Cerebellar nuclear complex (tissue), 1 donor: ENCODE measurements around the gene UNK.
"Not testable (repeated sequence)": the region's sequence is repeated elsewhere in the genome, so short reads cannot be mapped to it uniquely, and the experiment has no call there.

ENCODE experiments used
- DNase-seq, 2 experiments: peaks; one replicate each; lab custom pipeline; 2025; lab: John Stamatoyannopoulos, UW

Gene UNK

DNA sequence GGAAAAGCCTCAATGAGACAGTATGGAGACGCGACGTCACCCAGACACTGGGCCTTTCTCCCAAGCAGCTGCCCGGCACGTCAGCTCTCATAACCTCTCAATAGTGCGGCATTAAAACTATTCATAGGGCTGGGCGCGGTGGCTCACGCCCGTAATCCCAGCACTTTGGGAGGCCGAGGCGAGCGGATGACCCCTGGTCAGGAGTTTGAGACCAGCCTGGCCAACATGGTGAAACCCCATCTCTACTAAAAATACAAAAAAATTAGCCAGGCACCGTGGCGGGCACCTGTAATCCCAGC lies 67.0 kb downstream of the UNK start:
- DNase-seq = not testable (repeated sequence)

DNA sequence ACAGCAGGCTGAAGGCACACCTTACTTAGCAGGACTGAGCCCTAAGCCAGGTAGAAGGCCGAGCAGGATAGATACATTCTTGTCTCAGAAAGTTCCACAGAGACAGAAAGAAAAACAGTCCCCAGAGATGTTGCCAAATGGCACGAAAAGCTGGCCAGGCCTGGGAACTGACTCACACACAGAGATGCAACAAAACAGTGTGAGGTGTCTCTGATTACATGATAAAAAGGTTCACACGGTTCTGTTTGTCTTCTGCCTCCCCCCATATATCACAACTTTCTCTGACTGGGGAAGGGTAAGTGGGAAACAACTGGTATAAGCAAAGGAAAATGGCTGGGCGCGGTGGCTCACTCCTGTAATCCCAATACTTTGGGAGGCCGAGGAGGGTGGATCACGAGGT lies 68.8 kb downstream of the UNK start:
- no peak for DNase-seq

DNA sequence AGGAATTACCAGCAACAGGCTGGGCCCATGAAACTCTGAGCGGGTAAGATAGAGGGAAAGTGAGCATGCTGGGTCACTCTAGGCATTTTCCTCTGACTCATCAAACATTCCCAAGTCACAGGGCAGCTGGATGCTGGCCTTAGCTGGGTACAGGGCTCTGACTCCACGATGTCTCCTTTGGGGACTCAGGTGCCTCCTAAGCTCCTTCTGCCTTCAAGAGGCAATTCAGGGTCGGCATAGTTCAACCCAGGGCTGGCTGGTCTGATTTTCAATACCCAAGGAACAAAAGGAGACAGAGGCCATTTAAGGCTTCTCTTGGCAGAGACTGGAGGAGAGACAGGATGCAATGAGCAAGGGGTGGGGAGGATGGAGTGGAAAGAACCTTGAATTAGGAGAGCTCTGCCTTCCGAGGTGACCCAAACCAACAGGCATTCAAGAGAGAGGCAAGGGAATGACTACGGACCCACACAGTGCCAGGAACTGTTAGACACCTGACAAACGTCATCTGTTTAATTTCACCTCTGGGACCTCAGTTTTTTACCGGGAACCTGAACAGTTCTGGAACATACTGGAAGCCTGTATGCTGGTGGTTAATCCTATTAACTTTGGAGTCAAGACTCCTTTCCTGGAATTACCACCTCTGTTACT lies 69.6 kb downstream of the UNK start:
- no peak for DNase-seq

DNA sequence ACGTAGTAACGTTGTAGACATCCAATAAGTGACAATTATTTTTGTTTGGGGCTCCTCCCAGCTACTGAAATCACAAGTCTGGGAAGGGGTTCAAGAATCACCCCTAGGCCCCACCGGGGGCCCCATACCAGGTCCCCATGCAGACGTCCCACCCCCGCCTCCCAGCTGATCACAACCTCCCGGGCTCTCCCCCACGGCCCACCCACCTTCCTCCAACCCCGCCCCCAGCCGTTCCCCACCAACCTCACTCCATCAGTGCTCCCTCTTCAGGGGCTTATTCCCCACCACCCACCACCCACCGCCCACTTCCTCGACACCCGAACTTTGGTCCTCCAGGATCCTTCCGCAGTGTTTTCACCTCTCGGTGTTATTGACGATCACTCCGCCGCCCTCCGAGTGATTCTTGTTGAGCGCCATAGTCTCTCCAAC lies 70.3 kb downstream of the UNK start:
- DNase-seq = no peak

DNA sequence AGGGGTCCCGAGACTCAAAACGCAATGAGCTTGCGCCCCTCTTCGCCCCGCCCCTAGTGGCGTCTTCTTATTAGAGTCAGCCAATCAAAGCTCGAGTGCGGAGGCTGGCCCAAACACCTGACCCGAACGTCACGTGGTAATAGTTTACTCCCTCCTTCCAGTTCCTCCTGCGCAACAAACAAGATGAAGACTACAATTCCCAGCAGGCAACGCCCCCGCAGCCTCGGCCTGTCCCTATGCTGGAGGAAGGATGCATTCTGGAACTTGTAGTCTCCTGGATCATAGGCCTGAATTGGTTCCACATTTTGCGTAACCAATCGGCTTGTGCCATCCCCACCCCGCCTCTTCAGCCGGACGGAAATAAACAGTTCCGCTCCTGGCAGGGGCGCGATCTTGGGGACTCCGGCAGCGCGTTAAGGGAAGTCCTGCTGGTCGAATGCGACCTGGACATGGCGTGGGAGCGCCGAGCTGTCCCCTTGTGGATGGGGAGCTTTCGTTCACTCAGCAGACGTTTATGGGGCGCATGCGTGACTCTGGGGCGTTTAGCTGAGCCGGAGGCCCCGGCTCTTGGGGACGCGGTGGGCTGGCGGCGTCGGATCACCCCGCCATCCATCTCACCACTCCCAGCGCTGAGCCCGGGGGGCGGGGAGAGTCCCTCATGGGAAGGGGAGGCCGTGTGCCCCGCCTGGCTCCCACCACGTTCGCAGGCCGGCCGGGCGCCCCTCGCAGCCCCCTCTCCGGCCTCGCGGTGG lies 70.9 kb downstream of the UNK start, which contains the start of gene WBP2:
TSS of gene WBP2 (minus strand) at position 26 of the 752 bp plus-strand sequence. CDS start 38 bp downstream, outside the sequence.
- DNase-seq = peak; percentile 99 to 100

DNA sequence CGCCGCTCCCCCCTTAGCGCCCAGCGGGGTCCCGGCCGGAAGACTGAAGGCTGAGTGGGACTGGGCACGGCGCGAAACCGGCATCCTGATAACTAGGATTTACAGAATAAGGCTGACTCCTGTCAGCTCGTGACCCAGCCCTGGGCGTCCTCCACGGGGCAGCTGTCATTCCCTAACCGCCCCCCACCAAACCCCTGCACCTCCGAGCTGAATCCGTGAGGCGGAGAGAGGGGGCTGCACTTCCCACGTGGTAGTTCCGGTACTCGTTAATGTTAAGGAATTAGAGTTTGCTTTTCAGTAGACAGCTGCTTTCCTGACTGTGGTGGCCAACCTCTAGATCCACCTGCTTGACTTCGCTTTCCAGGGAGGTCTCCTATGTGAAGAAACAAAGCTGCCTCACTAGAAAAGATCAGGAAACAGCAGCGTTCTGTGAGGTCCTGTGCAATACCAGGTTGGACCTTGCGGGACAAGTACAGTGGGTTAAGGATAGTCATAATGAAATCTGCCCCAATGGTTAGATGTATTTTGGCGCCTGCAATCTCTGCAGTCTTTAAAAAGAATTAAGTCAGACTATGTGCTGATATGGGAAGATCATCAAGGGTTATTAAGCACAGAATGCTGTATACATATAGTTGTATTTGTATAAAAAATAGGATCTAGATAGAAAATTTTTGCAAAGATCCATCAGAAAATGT lies 71.6 kb downstream of the UNK start:
- no peak for DNase-seq

DNA sequence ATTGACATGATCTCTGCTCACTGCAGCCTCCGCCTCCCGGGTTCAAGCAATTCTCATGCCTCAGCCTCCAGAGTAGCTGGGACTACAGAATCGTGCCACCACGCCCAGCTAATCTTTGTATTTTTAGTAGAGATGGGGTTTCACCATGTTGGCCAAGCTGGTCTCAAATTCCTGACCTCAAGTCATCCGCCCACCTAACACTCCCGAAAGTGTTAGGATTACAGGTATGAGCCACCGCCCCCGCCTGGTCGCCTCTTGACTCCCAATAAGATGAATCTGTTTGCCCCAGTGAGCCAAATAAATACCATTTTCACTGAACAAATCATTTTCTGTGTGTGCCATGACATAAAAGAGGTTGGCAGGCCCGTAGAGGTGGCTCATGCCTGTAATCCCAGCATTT lies 74.8 kb downstream of the UNK start:
- not testable (repeated sequence) for DNase-seq

DNA sequence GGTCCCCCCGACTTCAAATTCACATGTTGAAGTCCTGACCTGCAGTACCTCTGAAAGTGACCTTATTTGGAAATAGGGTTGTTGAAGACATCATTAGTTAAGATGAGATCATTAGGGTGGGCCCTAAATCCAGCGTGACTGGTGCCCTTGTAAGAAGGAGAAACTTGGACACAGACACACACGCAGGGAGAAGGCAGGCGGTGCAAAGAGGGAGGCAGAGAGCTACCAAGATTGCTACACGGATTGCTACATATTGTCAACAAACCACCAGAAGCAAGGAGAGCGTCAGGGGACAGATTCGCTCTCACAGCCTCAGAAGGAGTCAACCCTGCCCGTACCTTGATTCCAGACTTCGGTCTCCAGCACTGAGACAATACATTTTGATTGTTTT lies 77.3 kb downstream of the UNK start:
- no peak for DNase-seq

DNA sequence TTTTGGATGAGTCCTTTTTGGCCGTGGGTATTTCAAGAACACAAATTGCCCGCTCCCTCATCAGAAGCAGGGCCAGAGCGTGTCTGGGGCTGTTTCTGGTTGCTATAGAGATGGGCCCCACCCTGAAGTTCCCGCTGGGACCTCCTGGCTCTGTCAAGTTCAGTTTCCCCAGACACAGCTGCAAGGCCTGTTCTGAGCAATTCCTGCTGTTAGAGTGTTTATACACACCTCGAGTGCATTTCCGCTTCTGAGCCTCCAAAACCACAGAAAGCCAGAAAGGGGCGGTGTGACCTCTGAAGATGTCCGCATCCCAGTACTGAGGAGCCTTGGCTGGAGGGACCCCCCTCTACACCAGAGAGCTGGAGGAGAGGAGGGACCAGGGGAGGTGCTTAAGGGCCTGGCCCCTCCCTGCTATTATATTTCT lies 79.9 kb downstream of the UNK start:
- no peak for DNase-seq

DNA sequence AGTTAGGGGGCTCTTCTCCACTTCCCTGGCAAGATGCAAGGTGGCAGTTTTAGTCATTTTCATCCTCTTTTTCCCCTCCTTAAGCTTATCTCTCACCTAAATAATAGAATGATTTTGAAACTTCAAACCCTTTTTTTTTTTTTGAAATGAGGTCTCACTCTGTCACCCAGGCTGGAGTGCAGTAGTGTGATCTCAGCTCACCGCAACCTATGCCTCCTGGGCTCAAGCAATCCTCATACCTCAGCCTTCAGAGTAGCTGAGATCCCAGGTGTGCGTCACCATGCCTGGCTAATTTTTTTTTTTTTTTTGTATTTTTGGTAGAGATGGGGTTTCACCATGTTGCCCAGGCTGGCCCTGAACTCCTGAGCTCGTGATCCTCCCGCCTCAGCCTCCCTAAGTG lies 80.3 kb downstream of the UNK start:
- not testable (repeated sequence) for DNase-seq

DNA sequence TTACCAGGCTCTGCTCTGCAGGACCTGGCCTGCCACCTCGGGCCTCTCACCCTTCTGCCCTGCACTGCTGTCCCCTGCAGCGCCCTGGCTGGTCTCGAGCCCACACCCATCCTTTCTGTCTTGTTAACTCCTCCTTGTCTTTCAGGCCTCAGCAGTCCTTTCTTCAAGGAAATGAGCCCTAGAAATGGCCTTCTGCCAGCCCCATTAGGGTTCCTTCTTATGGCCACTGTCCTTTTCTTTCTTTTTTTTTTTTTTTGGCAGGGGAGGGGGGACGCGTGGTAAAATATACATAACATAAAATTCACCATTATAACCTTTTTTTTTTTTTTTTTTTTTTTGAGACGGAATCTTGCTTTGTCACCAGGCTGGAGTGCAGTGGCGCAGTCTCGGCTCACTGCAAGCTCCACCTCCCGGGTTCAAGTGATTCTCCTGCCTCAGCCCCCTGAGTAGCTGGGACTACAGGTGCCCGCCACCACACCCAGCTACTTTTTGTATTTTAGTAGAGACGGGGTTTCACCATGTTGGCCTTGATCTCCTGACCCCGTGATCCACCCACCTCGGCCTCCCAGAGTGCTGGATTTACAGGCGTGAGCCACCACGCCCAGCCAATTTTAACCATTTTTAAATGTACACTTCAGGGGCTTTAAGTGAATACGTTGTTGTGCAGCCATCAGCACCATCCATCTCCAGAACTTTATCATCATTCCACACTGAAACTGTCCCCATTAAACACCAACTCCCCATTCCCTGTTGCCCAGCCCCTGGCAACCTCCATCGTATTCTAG lies 81.0 kb downstream of the UNK start:
- DNase-seq = not testable (repeated sequence)

DNA sequence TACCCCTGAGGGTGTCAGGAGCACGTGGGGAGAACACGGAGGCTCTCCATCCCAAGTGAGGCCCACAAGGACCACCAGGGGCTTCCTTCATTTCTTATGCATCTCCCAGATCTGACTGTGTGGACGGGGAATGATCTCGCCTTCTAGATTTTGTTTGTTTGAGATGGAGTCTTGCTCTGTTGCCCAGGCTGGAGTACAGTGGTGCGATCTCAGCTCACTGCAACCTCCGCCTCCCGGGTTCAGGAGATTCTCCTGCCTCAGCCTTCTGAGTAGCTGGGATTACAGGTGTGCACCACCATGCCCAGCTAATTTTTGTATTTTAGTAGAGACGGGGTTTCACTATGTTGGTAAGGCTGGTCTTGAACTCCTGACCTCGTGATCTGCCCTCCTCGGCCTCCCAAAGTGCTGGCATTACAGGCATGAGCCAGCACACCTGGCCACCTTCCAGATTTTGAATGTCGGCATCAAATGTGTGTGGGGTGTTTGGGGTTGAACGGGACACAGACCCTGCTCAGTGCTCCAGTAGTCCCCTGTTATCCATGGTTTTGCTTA lies 84.2 kb downstream of the UNK start:
- not testable (repeated sequence) for DNase-seq

DNA sequence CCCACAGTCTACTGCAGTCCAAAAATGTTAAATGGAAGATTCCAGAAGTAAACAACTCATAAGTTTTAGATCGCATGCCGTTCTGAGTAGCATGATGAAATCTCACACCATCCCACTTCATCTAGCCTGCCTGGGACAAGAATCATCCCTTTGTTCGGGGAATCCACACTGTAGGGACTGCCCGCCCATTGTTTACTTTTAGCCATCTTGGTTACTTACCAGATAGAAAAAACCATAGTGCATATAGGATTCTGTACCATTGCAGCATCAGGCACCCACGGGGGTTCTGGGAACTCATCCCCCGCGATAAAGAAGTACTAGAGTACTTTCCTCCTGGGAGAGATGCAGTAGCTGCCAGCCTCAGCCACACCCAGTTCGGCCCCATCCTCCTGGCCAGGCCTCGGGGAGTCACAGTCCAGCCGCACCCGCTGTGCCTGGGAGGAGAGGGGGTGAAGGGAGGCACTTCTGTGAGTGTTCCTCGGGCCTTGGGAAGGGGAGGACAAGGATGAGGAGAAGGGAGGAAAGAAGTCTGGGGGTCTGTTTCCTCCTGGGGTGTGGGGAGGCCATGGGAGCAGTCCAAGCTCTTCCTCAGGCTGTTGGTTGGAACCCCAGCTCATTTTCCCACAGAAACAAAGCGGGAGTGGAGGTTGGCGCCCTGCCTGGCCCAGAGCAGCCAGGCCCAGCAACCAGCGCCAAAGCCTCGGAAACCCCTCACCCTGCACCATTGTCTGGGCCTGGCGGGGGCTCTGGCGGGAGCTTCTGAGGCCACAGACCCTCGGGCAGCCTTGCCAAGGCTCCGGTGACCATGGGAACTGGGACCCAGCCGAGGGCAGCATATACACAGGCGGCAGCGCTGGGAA lies 84.9 kb downstream of the UNK start:
- DNase-seq = no peak

DNA sequence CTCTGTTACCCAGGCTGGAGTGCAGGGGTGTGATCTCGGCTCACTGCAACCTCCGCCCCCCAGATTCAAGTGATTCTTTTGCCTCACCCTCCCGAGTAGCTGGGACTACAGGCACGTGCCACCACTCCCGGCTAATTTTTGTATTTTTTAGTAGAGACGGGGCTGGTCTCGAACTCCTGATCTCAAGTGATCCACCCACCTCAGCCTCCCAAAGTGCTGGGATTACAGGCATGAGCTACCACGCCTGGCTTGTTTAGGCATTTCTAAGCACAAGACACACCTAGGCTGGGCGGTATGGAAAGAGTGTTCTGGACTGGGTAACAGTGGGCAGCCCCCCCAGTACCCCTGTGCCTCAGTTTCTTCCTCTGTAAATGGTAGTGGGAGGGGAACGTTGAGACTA lies 85.6 kb downstream of the UNK start:
- not testable (repeated sequence) for DNase-seq

DNA sequence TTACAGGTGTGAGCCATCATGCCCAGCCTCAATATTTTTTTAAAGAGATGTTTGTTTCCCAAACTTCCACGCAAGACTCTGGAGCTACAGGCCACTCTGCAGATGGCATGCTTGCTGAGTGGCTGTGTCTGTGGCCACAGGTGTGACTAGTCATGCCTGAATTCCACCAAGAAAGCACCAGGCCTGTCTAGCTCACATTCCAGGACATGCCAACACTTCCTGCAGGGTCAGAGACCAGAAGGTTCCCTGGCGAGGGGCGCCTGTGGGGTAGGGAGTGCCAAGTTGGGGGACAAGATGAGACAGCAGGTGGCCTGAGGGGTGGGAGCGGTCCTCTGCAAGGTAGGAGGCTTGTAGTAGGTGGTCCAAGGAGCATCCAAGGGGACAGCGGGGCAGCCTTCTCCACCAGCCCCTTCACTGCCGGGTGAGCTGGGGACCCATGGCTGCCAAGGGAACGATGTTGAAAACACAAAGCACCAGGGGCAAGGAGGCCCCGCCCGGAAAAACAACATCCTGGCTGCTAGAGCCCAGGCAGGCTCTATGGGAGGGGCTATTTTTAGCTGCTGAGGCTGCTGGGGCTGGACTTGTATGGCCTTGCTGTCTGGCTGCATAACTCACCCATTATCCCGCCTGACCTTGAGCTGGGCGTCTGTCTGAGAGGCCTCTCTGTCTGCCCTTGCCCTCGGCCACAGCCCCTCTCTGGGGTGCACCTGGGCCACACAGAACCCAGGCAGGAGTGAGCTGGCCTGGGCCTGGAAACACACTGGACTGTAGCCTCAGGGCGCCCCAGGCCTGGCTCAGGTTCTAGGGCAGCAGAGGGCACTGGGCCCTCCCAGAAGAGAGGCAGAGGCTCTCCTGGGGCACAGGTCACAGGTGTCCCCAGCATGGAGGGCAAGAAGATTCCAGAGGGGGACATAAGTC lies 88.1 kb downstream of the UNK start:
- DNase-seq = no peak

DNA sequence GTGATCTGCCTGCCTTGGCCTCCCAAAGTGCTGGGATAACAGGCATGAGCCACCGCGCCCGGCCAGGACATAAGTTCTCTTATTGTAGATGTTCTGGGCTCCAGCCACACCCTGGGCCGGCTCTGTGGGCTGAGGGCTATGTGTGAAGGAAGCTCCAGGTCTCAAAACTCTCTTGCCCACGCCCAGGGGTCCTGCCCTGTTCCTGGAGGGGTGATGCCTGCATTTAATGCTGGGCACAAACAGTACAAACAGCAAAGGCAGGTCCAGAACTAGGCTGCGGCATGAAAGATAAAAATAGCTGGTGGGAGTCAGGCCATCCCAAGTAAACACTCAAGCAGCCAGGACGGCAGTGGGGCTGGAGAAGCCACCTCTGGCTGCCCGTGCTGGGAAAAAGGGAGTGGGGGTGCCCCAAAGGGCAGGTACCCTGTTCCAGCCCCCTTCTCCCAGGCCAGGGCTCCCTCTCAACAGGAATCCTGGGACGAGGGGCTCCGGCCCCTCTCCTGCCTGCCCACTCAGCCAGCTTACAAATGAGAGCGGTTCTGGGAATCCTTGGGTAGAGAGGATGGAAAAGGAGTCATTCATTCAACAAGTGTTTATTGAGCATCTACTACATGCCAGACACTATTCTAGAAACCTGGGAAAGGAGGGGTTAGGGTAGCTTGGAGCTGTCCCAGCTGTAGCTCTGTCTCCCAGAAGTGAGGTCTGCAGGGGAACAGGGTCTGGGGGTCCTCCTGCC lies 89.1 kb downstream of the UNK start:
- DNase-seq = no peak

DNA sequence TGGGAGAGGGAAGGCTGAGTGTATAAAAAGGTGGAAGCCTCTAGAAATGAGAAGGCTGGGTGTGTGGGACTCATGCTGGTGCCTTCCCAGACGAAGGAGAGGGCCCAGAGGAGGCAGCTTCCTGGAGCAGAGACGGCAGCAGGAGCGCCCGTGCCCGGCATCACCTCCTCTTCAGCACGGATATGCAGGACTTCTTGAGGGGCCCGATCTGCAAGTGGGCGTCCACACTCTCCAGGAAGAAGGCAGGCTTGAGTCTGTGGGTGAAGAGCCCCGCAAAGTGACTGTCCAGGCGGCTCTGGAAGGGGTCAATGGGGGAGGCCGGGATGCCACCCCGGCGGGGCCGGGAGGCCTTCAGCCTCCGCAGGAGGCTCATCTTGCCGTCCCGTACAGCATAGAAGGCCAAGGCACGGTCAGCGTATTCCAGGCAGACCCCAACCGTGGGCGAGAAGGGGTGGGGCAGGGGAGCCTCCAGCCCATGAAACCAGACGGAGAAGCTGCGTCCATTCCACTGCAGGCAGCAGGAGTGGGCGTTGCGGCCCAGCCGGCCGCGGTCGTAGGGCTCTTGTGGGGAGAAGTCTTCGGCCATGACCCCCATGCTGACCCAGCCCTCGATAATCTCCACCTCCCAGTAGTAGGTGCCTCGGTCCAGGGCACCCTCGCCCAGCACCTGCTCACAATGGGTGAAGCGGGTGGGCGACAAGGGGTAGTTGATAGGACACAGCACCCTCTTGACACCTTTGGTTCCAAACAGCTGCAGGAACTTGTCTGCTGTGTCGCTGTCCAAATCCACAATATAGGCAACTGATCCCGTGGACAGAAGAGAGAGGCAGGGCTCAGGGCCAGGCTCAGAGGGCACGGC lies 89.9 kb downstream of the UNK start:
- no peak for DNase-seq
